ENCODE measurements around the gene ZDHHC8. TPM values are rescaled to one million over a fixed set of nuclear protein-coding genes. Genes with fewer than 3 reads are reported as not detected.

Gene ZDHHC8
- total RNA-seq, 3 donors from 2014 or later = 27.7 to 53.0 (median 42.2) TPM

- DNase-seq = no peak
- intact Hi-C loops (cut with DNase I, micrococcal nuclease) = no loop called here
These were observed 48.0 kb downstream of the ZDHHC8 start for GRCh38 chr22:20179455-20180244.

GRCh38 chr22:20180245-20180630, 48.6 kb downstream of the ZDHHC8 start:
- no peak for TF ChIP-seq CTCF (IDR thresholded peaks at IDR 0.05)
- no peak for ATAC-seq
- intact Hi-C loops (cut with DNase I, micrococcal nuclease) = no loop called here
- H3K4me3 ChIP-seq = no peak overlapping the region
- H3K9me3 ChIP-seq = no peaks in the 10 kb centered on the region
- H3K36me3 ChIP-seq (ENCODE audit: low read depth) = no peaks in the 10 kb centered on the region
- no peaks in the 10 kb centered on the region for H3K4me1 ChIP-seq (ENCODE audit: low read depth)
- DNase-seq = no peak

More at GRCh38 chr22:20179455-20180244, 48.0 kb downstream of the ZDHHC8 start:
- H3K9me3 ChIP-seq = no peaks in the 10 kb centered on the region
- H3K36me3 ChIP-seq (ENCODE audit: low read depth) = no peaks in the 10 kb centered on the region
- H3K4me3 ChIP-seq = no peak overlapping the region
- no peak for TF ChIP-seq CTCF (IDR thresholded peaks at IDR 0.05)
- no peak for ATAC-seq
- no peaks in the 10 kb centered on the region for H3K4me1 ChIP-seq (ENCODE audit: low read depth)

- no peak for TF ChIP-seq CTCF (IDR thresholded peaks at IDR 0.05)
- H3K9me3 ChIP-seq = no peaks in the 10 kb centered on the region
- intact Hi-C loops (cut with DNase I, micrococcal nuclease) = no loop called here
- no peak overlapping the region for H3K4me3 ChIP-seq
- ATAC-seq (no peak), DNase-seq (no peak)
- no peaks in the 10 kb centered on the region for H3K4me1 ChIP-seq (ENCODE audit: low read depth)
- H3K36me3 ChIP-seq (ENCODE audit: low read depth) = no peaks in the 10 kb centered on the region
These were observed 49.0 kb downstream of the ZDHHC8 start for GRCh38 chr22:20180640-20181039.

- no peaks in the 10 kb centered on the region for H3K9me3 ChIP-seq
- H3K4me1 ChIP-seq (ENCODE audit: low read depth) = no peaks in the 10 kb centered on the region
- DNase-seq (no peak), ATAC-seq (no peak)
- H3K4me3 ChIP-seq = no peak overlapping the region
- no peaks in the 10 kb centered on the region for H3K36me3 ChIP-seq (ENCODE audit: low read depth)
- TF ChIP-seq CTCF (IDR thresholded peaks at IDR 0.05) = no peak
- intact Hi-C loops (cut with DNase I, micrococcal nuclease) = no loop called here
These were observed 49.7 kb downstream of the ZDHHC8 start for GRCh38 chr22:20181194-20181883.

GRCh38 chr22:20181884-20182236, 50.3 kb downstream of the ZDHHC8 start:
- ATAC-seq (no peak), DNase-seq (no peak)
- TF ChIP-seq CTCF (IDR thresholded peaks at IDR 0.05) = no peak
- Histone ChIP-seq H3K36me3 (ENCODE audit: low read depth) (no peaks in the 10 kb centered on the region), H3K4me1 (ENCODE audit: low read depth) (no peaks in the 10 kb centered on the region), H3K9me3 (no peaks in the 10 kb centered on the region), H3K4me3 (no peak overlapping the region)
- intact Hi-C loops (cut with DNase I, micrococcal nuclease) = no loop called here
